HG03460 (cell line): Measurements from ENCODE around the gene ATG2B.

Experiments
- ATAC-seq: cut with Tn5 transposase; IDR thresholded peaks from one replicate; pipeline ENCODE4 v1.9.1; 2021; ENCODE audit not compliant: unreplicated experiment

Gene ATG2B

DNA sequence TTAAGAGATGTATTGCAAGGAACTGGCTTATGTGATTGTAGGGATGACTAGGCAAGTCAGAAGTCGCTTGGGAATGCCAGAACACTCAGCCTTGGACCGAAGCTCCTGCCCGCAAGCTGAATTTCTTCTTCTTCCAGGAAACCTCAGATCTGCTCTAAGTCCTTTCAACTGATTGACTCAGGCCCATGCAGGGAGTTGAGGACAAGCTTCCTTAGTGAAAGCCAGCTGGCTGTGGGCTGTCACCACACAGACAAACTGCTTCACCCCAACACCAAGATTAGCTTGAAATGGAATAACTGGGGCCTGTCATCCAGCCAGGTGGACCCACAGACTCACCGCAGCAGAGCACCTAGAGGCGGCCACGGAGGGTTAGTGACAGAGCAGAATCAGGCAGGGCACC, 133.8 kb downstream of the ATG2B start:
- ATAC-seq = no peak
